ENCODE data around the gene CD300E.

- TF ChIP-seq RCOR1 (IDR thresholded peaks at IDR 0.05; ENCODE audit: insufficient replicate concordance, low read length) (no peak), POLR2A (IDR thresholded peaks at IDR 0.05; ENCODE audit: low read depth, low read length) (no peak), MXI1 (IDR thresholded peaks at IDR 0.05; ENCODE audit: borderline replicate concordance, low read depth, low read length) (no peak), CHD1 (IDR thresholded peaks at IDR 0.05; ENCODE audit: low read depth, low read length) (no peak)
- TF ChIP-seq, protein P1, sequence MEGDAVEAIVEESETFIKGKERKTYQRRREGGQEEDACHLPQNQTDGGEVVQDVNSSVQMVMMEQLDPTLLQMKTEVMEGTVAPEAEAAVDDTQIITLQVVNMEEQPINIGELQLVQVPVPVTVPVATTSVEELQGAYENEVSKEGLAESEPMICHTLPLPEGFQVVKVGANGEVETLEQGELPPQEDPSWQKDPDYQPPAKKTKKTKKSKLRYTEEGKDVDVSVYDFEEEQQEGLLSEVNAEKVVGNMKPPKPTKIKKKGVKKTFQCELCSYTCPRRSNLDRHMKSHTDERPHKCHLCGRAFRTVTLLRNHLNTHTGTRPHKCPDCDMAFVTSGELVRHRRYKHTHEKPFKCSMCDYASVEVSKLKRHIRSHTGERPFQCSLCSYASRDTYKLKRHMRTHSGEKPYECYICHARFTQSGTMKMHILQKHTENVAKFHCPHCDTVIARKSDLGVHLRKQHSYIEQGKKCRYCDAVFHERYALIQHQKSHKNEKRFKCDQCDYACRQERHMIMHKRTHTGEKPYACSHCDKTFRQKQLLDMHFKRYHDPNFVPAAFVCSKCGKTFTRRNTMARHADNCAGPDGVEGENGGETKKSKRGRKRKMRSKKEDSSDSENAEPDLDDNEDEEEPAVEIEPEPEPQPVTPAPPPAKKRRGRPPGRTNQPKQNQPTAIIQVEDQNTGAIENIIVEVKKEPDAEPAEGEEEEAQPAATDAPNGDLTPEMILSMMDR (conservative IDR thresholded peaks at IDR 0.05; ENCODE audit: low read depth, low read length) = no peak
- TF ChIP-seq, protein P2, sequence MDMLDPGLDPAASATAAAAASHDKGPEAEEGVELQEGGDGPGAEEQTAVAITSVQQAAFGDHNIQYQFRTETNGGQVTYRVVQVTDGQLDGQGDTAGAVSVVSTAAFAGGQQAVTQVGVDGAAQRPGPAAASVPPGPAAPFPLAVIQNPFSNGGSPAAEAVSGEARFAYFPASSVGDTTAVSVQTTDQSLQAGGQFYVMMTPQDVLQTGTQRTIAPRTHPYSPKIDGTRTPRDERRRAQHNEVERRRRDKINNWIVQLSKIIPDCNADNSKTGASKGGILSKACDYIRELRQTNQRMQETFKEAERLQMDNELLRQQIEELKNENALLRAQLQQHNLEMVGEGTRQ (IDR thresholded peaks at IDR 0.05; ENCODE audit: low read depth, low read length) = no peak
Measured at GRCh38 chr17:74567397-74567796, 56.1 kb downstream of the CD300E start, which contains the start of gene CD300H.
